HG03064 (cell line): ENCODE results near the gene TRIM54.
A peak's percentile ranks its signal among the peaks of the same experiment; 100 is the strongest.
"Not testable (repeated sequence)": the region's sequence is repeated elsewhere in the genome, so short reads cannot be mapped to it uniquely, and the experiment has no call there.

Source experiments
- ATAC-seq: cut with Tn5 transposase; IDR thresholded peaks from one replicate; pipeline ENCODE4 v1.9.1; 2021; ENCODE audit warnings: low read depth; ENCODE audit not compliant: unreplicated experiment

Gene TRIM54

DNA sequence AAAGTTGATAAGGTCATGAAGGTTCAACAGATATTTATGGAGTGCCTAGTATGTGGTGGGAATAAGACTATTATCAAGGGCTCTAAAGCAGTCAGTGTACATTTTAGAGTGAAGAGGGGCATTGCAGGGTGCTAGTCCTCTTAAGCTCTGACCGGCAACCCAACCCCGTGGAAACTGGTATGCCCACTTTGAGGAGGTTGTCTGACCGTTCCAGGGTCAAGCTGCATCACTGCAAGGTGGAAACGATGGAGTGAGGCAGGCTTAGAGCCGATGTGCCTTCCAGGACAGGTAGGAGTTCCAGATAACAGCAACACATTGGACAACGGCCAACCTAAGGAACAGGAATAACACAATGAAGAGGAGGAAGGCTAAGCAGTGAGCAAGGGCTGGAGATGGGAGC is 27.4 kb downstream of the TRIM54 start:
- ATAC-seq: no peak

DNA sequence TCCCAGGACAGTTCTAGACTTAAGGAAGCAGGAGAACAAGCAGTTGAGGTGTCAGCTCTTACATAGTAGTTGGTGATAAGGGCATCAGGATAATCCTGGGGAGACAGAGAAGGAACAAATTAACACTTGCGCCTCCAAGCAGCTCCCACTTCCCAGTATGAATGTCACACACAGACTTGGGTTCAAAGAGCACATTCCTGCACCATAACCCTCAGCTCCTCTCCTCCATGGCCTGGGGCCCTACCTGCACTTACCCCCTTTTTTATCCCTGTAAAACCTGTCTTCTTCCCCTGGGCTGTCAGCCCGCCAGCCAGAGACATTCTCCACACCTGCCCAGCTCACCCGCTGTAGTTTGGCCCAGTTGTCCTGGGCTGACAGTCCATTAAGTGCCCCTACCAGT is 29.9 kb downstream of the TRIM54 start:
- no peak for ATAC-seq

DNA sequence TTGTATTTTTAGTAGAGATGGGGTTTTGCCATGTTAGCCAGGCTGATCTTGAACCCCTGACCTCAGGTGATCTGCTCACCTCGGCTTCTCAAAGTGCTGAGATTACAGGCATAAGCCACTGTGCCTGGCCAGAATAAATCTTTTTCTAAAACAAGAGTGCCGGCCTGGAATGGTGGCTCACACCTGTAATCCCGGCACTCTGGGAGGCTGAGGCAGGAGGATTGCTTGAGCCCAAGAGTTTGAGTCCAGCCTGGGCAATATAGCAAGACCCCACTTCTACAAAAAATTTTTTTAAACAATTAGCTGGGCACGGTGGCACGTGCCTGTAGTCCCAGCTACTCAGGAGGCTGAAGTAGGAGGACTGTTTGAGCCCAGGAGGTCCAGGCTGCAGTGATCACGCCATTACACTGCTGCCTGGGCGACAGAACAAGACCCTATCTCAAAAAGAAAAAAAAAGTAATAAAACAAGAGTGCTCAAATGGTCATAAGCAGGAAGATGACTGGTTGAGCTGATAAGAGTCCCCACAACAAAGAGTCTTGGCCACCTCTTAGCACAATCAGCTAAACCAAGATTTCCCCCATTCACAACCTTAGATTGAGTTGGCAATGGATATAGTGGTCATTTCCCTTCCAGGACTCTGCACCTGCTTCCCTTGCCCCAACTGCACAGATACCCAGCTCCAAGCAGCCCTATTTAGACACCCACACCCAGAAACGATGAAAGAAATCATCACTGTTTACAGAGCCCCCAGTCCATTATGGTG is 31.8 kb downstream of the TRIM54 start:
- ATAC-seq: no peak

DNA sequence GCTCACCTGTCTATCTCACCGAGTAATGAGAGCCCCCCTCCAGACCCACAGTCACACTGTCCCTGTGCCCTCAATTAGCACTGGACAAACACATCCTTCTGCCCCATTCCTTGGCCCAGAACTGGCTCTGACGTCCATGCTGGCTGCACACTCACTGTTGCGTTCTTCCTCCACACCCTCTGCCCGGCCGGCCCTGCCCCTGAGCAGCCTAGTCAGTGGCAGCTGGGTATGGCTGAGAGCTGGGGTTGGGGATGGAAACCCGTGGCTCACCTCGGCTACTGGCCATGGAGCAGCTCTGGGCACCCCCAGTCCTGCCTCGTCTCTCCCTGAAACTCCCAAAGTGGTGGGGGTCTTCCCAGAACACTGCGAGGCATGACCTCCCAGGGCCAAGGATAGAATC is 32.5 kb downstream of the TRIM54 start:
- ATAC-seq: no peak

DNA sequence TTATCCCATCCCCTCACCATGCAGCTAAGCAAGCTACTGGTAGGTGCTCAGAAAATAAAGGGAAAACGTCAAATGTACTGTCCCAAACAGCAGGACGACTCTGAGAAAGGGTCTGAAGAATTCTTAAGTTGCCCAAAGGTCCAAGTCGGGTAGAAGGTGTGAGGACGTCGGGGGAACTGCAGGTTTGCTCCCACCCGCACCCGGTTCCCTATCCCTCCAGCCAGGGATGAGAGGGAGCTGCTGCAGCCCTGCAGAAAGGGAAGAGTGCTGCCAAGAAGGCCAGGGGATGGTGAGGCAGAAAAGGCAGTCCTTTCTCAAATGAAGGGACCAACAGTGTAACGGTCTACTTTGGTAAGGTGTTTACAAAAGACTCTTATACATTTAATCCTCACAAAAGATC is 32.9 kb downstream of the TRIM54 start:
- ATAC-seq: no peak

DNA sequence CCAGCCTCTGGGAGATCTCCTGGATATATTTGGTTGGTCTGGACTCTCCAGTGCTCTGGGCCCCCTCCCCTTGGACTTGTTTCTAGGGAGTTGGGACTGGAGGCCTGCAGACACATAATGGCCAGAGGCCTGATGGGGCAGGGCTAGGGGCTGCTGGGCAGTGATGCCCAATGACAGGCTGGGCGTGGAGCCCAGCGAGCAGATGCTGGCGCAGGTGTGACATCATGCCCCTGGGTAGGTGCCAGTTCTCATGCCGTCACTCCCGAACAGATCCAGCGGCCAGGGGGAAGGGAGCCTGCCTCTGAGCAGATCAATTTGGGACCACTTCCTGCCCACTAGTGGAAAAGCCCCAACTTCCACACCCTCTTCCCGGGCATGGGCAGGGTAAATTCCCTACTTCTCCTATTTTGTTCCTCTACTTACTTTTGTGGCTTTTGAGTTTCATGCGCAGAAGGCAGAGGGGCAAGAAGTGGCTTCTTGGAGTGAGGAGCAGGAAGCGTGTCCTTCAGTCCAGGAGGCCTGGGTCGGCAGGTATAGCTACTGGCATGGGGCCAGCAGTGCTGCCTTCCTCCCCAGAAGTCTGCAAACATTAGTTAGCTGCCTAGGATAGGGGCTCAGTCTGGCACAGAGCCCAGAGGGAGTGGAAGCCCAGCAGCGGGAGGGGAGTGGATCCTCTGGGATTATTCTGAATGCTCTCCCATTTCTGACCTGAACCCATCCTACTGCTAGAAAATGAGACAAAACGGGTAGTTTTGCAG is 34.6 kb downstream of the TRIM54 start:
- ATAC-seq: no peak

DNA sequence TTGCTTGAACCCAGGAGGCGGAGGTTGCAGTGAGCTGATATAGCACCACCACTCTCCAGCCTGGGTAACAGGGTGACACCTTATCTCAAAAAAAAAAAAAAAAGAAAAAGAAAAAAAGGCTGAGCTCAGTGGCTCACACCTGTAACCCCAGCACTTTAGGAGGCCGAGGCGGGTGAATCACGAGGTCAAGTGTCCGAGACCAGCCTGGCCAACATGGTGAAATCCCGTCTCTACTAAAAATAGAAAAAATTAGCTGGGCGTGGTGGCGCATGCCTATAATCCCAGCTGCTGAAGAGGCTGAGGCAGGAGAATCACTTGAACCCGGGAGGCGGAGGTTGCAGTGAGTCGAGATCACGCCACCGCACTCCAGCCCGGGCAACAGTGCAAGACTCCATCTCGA is 37.6 kb downstream of the TRIM54 start:
- ATAC-seq: not testable (repeated sequence)

DNA sequence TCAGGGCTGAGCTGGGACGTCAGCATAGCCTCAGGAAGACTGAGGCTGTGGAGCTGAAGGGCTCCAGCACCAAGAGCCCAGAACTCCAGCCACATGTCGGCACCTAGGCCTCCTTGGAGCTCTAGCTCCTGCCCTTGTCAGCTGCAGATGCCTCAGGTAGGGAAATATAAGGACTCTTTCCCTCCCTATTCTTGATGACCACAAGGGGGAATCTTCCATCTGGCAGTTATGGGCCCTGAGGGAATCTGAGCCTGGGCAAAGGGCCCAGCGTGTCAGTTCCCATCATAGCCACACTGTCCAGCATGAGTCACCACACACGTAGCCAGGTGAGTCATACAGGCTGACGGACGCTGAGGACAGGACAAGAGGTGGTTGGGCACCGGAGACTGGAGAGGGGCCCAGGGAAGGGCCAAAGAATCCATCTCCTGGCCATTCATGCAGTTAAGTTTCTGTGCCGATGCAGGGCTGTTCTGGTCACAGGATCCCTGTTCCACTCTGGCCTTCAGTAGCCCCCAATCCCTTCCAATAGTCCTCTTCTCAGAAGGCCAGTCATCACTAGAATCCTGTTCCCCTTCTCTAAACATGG is 38.8 kb downstream of the TRIM54 start:
- ATAC-seq: no peak

DNA sequence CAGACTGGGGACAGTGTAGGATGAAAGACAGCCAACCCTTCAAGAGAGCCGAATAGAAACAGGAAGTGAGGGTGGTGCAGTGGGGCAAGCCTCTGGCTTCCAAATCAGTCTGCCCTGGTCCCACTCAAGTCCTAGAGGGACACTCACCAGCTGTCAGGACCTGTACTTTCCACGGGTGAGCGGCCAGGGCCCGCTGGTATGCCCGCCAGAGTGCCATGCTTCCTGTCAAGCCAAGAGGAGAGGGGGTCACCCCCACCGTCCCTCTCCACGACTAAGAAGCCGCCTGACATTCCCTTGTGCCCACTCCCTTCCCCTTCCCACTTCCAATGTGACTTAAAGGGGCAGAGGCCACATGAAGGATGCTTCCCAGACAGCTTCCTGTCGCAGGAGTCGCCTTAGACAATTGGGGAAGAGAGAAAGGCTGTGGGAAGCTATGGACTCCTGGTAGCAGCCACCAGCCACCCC is 40.1 kb downstream of the TRIM54 start:
- no peak for ATAC-seq

DNA sequence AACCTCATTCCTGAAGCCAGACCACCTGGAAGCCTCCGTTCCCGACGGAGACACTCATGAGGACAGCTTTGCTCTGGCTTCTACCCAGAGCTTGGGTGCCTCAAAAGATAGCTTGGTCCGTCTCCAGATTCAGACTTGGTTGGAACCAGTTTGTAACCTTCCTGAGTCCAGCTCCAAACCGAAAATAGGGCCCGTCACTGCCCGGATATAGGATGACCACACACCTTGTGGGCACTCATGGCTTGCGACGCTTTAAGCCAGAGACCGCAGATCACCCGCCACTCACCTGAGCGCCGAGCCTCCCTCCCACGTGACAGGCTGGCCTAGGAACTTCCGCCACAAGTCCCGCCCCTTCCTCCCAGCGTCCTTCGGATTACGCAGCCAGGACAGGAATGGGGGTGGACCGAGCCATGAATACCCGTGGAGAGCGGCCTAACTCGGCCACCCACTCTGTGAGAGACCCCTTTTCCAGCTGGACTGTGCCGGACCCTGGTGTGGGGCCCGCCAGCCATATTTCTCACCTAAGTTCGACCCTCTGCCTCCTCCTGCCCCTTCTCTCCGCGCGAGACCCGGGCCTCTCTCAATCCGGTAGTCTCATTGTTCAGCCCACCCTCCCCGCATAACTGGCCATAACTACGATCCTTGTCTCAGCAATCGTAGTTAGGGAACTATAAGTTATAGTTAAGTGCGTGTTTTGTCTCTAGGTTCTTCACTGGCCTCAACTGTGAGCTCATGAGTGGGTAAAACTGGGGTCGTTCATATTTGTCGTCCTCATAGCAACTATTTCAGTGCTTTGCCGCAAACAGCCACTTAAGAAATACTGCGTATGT is 40.8 kb downstream of the TRIM54 start, which contains the start of gene MPV17:
MPV17 (minus strand) TSS at position 332 of the 830 bp plus-strand sequence. CDS start 580 bp downstream, outside the sequence.
- peak; percentile 74 for ATAC-seq

DNA sequence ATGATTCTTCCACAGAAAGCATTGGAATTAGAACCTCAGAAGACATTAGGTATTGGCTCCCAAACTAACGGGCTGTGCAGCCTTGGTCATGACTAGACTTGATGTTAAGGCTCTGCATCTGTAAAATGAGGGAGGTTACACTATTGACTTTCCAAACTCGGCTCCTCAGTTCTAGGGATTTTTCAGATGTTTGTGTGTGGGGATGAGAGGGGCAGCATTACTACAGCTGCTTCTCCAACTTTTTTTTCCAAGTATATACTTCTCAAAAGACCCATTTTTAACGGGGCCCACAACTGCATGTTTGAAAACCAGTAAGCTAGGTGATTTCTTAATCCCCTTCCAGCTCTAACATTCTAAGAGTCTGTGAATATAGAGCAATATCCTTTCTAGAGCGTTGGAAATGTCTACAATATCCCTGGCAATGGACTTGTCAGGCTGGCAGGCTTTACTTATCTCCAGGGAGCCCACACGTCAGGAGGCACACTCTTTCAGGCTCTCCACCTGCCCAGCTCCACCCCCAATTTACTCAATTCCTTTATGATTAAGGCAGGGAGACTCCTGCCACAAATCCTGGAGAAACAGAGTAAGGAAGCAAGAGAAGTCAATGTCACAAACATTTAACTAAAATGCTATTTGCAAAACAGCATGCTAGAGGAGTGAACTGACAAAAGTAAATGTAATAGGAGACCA is 41.5 kb downstream of the TRIM54 start:
- ATAC-seq: no peak

DNA sequence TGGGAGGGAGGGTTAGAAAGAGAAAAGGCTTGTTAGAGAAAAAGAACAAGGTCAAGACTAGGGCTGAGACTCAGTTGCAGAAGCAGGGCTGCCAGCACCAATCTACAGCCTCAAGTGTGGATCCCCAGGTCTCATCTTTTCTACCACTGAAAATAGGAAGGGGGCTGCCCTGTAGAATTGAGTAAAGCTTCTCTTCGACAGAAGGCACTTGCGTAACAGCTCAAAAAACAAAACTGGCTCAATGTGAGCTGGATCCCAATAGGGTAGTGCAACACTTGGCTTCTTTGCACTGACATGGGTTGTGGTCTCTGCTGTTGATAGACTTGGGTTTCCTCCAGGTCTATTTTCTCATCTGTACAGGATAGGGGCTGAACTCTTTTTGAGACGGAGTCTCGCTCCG is 42.5 kb downstream of the TRIM54 start:
- no peak for ATAC-seq

DNA sequence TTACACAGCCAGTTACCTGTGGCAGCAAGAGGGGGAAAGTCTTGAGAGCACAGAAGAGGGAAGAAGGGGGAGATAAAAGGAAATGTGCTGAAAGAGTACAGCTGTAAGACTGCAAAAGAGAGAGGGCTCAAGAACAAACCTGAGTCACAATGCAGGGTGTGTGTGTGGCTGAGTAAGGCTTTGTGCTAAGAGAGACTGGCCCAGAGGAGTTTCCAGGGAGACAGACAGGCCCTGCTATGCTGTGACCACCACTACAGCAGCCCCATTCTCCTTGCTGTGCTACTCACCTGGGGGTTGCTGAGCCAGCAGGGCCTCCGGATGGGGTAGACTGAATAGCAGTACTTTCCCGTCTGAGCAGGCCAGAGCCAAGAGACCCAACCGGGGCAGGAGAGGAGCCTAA is 53.1 kb downstream of the TRIM54 start:
- no peak for ATAC-seq

DNA sequence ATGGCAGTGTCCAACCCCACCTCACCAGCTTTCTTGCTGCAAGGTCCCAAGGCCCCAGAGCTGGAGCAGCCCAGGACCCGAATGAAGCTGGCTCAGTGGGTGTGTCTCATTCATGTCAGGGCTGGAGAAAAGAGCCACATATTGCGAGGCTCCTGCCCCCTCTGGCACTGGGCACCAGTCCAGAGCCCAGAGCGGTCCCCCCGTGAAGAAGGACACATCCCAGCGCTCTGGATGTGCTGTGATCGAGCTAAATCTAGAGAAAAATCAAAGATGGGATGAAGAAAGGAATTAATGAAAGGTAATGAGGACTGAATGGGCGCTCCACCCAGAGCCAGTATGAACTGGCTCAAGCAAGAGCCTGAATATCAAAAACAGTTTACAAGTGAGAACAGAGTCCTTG is 53.9 kb downstream of the TRIM54 start:
- ATAC-seq: no peak

DNA sequence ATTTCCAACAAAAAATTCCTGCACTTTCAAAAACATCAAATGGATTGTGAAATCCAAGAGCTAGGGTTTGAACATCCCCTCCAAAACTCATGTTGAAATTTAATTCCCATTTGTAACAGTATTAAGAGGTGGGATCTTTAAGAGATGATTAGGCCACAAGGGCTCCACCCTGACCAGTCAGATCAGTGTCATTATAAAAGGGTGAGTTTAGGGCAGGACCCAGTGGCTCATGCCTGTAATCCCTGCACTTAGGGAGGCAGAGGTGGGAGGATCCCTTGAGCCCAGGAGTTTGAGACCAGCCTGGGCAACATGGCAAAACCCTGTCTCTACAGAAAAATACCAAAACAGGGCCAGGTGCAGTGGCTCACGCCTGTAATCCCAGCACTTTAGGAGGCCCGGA is 65.4 kb downstream of the TRIM54 start:
- ATAC-seq: no peak

DNA sequence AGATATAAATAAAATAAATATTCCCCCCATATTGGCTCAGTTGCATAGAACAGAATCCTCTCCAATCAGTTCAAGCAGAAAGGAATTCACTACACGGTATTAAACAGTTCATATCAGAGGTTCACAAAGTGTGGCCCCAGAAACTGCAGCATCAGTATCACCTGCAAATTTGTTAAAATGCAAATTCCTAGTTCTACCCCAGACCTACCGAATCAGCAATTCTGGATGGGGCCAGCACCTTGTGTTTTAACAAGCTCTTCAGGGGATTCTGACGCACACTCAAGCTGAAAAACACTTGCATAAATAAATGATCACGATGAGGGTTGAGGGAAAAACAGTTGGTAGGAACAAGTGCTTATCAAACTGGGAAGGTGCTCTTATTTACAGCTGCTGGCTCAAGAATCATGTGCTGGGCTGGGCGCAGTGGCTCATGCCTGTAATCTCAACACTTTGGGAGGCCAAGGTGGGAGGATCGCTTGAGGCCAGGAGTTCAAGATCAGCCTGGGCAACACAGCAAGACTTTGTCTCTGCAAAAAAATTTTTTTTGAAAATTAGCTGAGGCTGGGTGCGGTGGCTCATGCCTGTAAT is 68.0 kb downstream of the TRIM54 start:
- ATAC-seq: no peak

DNA sequence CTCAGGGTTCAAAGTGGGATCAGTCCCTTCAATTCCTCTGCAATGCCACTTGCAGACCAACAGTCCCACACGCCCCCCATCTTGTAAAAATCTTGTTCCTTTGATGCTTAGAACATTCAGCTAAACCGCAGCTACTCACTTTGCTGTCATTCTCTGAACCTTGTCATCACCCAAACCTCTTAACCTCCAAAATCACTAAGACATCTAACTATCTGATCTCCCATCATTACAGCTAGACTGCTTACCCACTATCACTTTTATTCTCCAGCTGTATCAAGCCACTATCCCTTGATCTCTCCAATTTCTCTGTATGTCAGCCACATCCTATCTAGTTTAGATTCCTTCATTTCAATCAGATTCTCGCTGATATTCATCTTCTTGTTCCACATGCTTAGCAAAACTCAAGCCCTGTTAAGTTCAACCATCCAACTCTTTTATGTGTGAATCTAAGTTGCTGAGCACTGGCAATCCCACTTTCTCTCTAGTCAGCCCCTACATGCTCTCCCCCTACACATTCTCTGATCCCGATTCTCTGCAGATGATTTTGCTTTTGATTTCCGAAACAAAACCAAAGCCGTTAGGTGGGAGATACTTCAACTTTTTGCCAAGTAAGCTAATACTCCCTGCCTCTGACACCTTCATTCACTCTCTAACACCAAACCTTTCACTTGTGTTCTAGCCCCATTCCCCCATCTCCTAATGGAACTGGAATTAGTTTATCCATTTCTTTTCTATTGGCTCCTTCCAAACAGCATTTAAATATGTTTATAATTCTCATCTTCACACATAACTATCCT is 69.8 kb downstream of the TRIM54 start:
- ATAC-seq: no peak

DNA sequence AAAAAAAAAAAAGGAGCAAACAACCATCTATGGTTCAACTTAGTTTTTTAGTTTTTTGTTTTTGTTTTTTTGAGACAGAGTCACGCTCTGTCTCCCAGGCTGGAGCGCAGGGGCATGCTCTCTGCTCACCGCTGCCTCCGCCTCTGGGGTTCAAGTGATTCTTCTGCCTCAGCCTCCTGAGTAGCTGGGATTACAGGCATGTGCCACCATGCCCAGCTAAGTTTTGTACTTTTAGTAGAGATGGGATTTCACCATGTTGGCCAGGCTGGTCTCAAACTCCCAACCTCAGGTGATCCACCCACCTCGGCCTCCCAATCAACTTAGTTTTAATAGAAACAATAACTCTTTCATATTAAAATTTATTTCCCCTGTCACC is 71.1 kb downstream of the TRIM54 start:
- not testable (repeated sequence) for ATAC-seq
